Iris pigment epithelial cell (primary cell): Measurements from ENCODE around the gene PATJ.
"Not testable (repeated sequence)": the region's sequence is repeated elsewhere in the genome, so short reads cannot be mapped to it uniquely, and the experiment has no call there.

Experiments
- DNase-seq: peaks from one replicate; pipeline ENCODE4 v3.0.0-alpha.2; 2011; ENCODE audit warnings: low read depth

Gene PATJ

DNA sequence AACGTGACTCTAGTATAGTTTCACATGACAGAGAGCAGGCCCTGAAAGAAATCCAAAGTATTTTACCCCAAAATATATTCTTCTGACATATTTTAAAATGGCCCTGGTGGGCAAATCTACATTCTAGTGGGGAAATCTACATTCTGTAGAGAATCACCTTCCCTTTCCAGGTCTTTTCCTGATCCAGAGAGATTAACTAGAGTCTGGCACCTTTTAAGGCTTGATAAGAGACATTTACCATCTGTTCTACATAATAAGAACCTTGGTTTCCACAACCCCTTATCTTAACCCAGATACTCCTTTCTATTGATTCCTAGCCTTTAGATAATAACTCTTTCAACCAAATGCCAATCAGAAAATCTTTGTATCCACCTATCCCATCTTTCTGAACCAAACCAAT lies 435.3 kb downstream of the PATJ start:
- DNase-seq = no peak

DNA sequence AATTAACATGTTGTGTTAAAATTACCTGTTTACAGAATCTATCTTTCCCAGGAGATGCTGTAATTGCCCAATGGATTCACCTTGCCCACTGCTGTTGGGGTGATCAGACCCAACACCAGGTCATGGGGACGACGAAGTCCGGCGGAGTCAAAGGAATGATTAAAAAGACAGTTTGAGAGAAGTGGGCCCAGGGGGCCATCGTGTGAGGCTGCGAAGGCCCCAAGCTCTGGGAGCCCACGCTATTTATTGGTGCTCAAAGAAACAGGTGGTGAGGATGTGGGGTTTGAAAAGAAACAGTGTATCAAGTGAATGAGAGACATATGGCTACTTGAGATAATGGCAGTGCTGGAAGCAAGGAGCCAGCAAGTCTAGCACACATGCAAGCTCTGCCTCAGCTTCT lies 436.1 kb downstream of the PATJ start:
- no peak for DNase-seq

- not testable (repeated sequence) for DNase-seq
Measured at GRCh38 chr1:62180054-62180453, 437.8 kb downstream of the PATJ start.

DNA sequence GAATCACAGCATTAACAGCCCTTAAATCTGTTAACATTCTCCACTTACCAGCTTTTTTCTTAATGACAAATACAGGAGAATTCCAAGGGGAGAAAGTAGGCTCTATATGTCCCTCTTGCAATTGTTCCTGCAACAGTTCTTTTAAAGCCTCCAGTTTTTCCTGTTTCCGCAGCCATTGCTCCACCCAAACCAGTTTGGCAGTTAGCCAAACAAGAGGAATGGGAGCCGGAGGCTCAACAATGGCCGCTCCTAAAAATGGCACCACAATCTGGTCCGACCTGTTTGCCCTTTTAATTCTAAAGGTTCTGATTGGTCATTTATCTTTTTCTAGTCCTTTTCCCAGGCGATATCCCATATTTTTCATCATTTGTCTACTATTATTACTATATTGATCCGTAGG lies 438.4 kb downstream of the PATJ start:
- DNase-seq = no peak

DNA sequence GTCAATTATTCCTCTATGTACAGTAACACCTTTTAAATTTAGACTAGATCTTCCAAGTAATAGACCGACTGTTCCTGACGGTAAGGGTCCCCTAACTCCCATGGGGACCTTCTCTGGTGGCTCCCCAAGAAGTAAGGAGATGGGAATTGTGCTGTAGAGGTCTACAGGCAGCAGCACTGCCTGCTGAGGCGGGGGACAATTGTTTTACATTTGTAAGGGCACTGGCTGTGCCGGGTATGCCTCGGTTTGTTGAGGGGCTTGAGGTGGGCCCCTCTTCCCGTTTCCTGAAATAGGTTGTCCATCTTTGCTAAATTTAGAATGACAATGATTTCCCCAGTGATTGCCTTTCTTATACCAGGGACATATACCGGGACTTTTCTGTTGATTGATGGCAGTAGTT lies 439.3 kb downstream of the PATJ start:
- DNase-seq = no peak

- DNase-seq = not testable (repeated sequence)
Measured at GRCh38 chr1:62182157-62182556, 439.9 kb downstream of the PATJ start.

DNA sequence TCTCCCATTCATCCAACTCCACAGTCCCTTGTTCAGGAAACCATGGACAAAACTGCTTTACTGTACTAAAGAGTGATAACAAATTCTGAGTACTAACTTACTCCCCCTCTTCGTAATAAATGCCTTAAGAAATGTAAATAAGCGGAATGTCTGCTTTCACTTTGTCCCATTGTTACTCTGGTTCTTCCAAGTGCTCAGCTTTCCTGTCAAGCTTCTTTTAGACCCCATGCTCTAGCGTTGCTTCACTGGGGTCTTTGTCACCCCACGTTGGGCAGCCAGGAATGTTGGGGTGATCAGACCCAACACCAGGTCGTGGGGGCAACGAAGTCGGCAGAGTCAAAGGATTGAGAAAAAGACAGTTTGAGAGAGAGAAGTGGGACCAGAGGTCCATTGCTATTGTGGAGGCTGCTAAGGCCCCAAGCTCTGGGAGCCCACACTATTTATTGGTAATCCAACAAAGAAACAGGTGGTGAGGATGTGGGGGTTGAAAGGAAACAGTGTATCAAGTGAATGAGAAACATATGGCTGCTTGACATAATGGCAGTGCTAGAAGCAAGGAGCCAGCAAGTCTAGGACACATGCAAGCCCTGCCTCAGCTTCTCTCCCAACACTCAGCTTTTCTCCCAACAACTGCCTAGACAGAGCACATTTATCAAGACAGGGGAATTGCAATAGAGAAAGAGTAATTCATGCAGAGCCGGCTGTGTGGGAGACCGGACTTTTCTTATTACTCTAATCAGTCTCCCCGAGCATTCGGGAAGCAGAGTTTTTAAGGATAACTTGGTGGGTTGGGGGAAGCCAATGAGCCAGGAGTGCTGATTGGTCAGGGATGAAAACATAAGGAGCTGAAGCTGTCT lies 441.1 kb downstream of the PATJ start:
- DNase-seq = not testable (repeated sequence)

DNA sequence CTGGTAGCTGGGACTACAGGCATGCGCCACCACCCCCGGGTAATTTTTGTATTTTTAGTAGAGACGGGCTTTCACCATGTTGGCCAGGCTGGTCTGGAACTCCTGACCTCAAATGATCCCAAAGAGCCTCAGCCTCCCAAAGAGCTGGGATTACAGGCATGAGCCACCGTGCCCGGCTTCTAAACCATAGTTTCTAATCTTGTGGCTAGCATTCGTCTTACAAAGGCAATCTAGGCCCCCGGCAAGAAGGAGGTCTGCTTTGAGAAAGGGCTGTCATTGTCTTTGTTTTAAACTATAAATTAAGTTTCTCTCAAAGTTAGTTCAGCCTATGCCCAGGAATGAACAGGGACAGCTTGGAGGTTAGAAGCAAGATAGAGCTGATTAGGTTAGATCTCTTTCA lies 442.1 kb downstream of the PATJ start:
- no peak for DNase-seq

- peak; percentile 3 for DNase-seq
Measured at GRCh38 chr1:62185233-62185632, 443.0 kb downstream of the PATJ start.

GRCh38 chr1:62185677-62186076 lies 443.4 kb downstream of the PATJ start:
- DNase-seq = no peak

DNA sequence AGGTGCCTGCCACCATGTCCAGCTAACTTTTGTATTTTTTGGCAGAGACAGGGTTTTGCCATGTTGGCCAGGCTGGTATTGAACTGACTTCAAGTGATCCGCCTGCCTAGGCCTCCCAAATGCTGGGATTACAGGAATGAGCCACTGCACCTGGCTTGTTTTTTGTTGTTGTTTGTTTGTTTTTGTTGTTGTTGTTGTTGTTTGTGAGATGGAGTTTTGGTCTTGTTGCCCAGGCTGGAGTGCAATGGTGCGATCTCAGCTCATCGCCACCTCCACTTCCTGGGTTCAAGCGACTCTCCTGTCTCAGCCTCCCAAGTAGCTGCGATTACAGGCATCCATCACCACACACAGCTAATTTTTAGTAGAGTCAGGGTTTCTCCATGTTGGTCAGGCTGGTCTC lies 445.3 kb downstream of the PATJ start:
- no peak for DNase-seq

- DNase-seq = no peak
Measured at GRCh38 chr1:62188111-62188510, 445.8 kb downstream of the PATJ start.

DNA sequence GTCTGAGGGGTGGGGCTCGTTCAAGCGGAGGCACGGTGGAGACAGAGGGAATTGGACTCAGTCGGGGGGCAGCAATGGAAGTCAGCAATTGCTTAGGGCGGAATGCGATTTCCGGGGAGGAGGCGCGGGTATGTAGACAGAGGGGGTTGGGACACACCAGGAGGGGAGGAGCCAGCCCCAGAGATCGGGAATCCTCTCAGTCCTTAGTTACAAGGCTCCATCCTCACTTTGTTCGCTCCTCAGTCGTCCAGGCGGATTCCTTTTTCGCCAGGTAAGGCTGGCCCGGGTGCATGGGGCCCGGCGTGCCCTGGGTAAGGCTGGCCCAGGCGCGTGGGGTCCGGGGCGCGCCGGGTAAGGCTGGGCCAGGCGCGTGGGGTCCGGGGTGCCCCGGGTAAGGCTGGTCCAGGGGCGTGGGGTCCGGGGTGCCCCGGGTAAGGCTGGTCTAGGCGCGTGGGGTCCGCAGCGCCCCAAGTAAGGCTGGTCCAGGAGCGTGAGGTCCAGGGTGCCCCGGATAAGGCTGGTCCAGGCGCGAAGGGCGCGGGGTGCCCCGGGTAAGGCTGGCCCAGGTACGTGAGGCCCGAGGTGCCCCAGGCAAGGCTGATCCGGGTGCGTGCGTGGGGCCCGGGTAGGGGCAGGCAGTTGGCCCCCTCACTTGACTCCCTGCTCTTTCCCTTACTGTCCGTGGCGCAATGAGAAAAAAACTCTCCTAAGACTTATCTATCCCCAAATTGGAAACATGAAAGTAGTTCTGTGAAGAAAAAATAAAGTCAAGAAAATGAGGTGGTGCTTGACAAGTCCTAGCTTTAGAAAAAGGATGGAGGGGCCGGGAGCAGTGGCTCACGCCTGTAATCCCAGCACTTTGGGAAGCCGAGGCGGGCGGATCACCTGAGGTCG lies 452.6 kb downstream of the PATJ start, which contains the start of gene L1TD1:
TSS of gene L1TD1 (plus strand) at position 199 of the 894 bp plus-strand sequence. CDS start 11,780 bp downstream, outside the sequence.
- no peak for DNase-seq

- DNase-seq = no peak
Measured at GRCh38 chr1:62196086-62196690, 453.9 kb downstream of the PATJ start.

DNA sequence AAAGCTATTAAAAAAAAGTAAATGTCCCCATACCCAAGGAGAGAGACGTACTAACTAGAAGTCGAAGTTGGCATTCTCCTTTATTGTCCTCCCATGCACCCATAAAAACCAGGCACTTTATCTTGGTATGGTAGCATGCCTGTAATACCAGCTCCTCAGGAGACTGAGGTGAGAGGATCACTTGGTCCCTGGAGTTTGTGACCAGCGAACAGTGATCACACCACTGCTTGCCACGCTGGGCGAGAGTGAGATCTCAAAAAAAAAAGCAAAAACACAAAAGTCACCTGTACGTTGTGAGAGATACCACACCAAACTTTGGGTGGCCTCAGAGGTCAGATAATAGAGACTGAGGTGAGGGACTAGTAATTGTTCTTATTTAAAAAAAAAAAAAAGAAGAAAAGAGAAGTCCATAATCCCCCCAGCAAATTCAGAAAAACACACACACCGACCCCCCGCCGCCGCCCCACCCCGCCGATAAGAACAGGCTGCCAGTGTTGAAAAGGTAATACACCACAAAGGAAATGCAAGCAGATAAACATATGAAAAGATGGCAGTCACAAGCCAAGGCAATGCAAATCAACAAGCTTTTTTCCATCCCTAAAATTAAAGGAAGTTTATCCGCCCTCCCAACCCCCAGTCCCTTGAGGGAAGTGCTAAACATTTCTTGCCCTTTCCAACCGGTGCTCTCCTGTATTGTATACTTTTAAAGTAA lies 455.9 kb downstream of the PATJ start:
- DNase-seq = no peak

GRCh38 chr1:62198781-62199125 lies 456.5 kb downstream of the PATJ start:
- peak; percentile 4 for DNase-seq

DNA sequence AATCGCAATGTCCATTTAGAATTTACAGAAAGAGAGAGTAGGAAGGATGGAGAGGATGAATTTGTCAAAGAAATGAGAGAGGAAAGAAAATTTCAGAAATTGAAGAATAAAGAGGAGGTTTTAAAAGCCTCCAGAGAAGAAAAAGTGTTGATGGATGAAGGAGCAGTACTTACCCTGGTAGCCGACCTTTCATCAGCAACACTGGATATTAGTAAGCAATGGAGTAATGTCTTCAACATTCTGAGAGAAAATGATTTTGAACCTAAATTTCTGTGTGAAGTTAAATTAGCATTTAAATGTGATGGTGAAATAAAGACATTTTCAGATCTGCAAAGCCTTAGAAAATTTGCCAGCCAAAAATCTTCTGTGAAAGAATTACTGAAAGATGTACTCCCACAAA lies 464.9 kb downstream of the PATJ start:
- no peak for DNase-seq

- DNase-seq = no peak
Measured at GRCh38 chr1:62208087-62208486, 465.8 kb downstream of the PATJ start.

DNA sequence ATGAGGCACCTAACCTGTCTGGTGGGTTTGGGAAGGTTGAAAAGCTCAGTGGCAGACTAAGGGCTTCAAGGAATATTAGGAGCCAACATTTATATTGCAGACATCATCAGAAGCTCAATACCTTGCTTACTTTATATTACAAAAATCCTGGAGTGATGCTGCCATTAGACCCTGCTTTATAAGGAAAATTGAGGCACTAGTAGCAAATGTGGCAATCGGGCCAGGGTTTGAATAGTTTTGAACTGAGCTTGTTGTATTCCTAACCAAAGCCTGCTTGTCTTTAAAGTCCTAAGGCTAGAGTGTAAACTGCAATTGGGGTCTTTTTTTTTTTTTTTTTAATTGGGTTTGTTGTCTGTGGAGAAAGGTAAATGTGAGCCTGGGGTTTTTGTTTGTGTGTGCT lies 466.7 kb downstream of the PATJ start:
- DNase-seq = no peak

GRCh38 chr1:62209931-62210595 lies 467.8 kb downstream of the PATJ start:
- DNase-seq = no peak

- no peak for DNase-seq
Measured at GRCh38 chr1:62210960-62211359, 468.7 kb downstream of the PATJ start.
